Erythroblast (primary cell): ENCODE results near the gene BAIAP2L1.
"Not testable (repeated sequence)": the region's sequence is repeated elsewhere in the genome, so short reads cannot be mapped to it uniquely, and the experiment has no call there.

Source experiments
- DNase-seq, 2 experiments: peaks; one replicate each; lab custom pipeline; 2025; lab: John Stamatoyannopoulos, UW
- GATA1 ChIP-seq: IDR thresholded peaks from 2 replicates; pipeline ENCODE4 v1.6.1; 2011; ENCODE audit warnings: low read depth, mild to moderate bottlenecking, control low read depth, low read length, moderate library complexity
- POLR2A ChIP-seq: IDR thresholded peaks from 2 replicates; pipeline ENCODE4 v1.6.1; 2011; ENCODE audit warnings: mild to moderate bottlenecking, low read length

BAIAP2L1 gene

DNA sequence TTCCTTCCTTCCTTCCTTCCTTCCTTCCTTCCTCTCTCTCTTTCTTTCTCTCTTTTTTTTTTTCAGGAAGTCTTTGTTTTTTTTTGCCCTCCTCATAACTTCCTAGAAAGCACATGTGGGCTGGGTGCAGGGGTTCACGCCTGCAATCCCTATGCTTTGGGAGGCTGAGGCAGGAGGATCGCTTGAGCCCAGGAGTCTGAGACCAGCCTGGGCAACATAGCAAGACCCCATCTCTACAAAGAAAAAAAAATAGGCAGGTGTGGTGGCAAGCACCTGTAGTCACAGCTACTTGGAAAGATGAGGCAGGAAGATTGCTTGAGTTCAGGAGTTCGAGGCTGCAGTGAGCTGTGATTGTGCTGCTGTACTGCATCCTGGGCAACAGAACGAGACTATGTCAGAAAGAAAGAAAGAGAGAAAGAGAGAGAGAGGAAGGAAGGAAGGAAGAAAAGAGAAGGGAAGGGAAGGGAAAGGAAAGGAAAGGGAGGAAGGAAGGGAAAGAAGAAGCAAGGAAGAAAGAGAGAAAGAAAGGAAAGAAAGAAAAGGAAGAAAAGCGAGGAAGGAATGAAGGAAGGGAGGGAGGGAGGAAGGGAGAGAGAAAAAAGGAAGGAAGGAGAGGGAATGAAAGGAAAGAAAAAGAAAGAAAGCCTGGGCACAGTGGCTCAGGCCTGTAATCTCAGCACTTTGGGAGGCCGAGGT, 13.5 kb upstream of the BAIAP2L1 start:
- no peak for DNase-seq
- TF ChIP-seq GATA1, result no peak
- TF ChIP-seq POLR2A, result no peak

- not testable (repeated sequence) for DNase-seq
These were observed 12.8 kb upstream of the BAIAP2L1 start for GRCh38 chr7:98413655-98414054.

GRCh38 chr7:98409843-98410242, 9.0 kb upstream of the BAIAP2L1 start:
- no peak for DNase-seq
- TF ChIP-seq GATA1, result no peak
- no peak for TF ChIP-seq POLR2A

- DNase-seq, result not testable (repeated sequence)
These were observed 7.3 kb upstream of the BAIAP2L1 start for GRCh38 chr7:98408146-98408545.

GRCh38 chr7:98406827-98407226, 5.9 kb upstream of the BAIAP2L1 start:
- no peak for DNase-seq
- TF ChIP-seq POLR2A, result no peak
- TF ChIP-seq GATA1, result no peak

GRCh38 chr7:98404840-98405239, 4.0 kb upstream of the BAIAP2L1 start:
- TF ChIP-seq GATA1 (no peak), POLR2A (no peak)
- no peak for DNase-seq

- no peak for TF ChIP-seq POLR2A
- TF ChIP-seq GATA1, result no peak
- DNase-seq, result no peak
These were observed 874 bp downstream of the BAIAP2L1 start for GRCh38 chr7:98399890-98400541.

DNA sequence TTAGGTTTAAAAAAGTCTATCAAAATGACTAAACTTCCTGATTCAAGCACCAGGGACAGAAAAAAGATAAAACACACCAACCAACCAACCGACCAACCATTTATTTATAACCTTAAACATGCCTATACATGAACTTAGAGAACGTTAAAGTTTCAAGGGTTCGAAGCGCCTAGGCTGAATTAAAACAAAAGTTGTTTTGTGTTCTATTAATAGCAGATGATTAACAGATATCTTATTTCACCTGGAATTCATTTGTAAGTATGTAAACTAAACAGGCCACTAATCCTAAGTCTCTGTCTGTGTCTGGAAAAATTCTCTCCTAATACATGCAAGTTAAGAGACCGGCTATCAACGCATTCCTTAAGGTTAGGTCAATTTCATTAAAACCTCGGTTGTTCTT, 1.4 kb downstream of the BAIAP2L1 start:
- TF ChIP-seq GATA1, result no peak
- TF ChIP-seq POLR2A, result no peak
- DNase-seq, result no peak

- DNase-seq, result no peak
- TF ChIP-seq POLR2A (no peak), GATA1 (no peak)
These were observed 2.1 kb downstream of the BAIAP2L1 start for GRCh38 chr7:98398567-98399372.

DNA sequence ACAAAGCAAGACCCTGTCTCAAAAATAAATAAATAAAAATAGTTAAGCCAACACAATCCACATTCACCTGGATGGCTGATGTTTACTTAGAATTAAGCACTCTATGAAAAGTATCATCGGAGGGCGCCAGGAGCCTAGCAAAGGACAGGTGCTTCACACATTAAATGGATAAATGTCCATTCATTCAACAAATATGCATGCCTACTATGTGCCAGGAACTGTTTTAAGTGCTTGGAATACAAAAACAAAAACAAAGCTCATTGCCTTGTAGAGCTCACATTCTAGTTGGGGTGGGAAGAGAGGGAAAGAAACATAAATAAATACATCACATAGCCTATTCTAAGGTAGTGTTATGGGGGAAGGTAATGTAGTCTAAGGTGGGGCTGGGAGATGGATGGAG, 4.1 kb downstream of the BAIAP2L1 start:
- TF ChIP-seq POLR2A, result no peak
- TF ChIP-seq GATA1, result no peak

GRCh38 chr7:98395951-98396350, 4.9 kb downstream of the BAIAP2L1 start:
- TF ChIP-seq POLR2A (no peak), GATA1 (no peak)
- no peak for DNase-seq

More for the DNA sequence above, 4.1 kb downstream of the BAIAP2L1 start:
- no peak for DNase-seq

DNA sequence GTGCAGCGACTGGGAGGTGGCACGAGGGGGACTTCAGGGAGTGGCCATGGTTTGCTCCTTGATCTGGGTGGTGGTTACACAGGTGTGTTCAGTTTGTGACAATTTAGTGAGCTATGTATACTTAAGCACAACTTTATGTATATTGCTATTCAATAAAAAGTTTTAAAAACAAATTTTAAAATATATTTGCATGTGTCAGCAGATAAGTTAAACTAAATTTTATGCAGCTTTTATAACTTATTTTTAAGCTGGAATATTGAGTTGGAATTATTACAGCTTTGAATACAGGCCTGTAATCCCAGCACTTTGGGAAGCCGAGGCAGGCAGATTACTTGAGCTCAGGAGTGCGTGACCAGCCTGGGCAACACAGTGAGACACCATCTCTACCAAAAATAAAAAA, 5.4 kb downstream of the BAIAP2L1 start:
- DNase-seq, result no peak
- TF ChIP-seq GATA1 (no peak), POLR2A (no peak)

- TF ChIP-seq GATA1 (no peak), POLR2A (no peak)
- no peak for DNase-seq
These were observed 6.5 kb downstream of the BAIAP2L1 start for GRCh38 chr7:98394377-98394836.
